ENCODE measurements around the gene DTX1. TPM values are rescaled to one million over a fixed set of nuclear protein-coding genes. Genes with fewer than 3 reads are reported as not detected.

Gene DTX1
- polyA plus RNA-seq, 1 donor (not counting 4 experiments of a cell fraction or from before 2014, with no cell fraction given): not detected

GRCh38 chr12:113137861-113138783 is 81.6 kb downstream of the DTX1 start:
- TF ChIP-seq CTCF (optimal IDR thresholded peaks at IDR 0.05 in 1 of 3, IDR thresholded peaks at IDR 0.05 in 1 of 3, conservative IDR thresholded peaks at IDR 0.05 in 1 of 3; ENCODE audit: extremely low read depth in 1 of 3, insufficient read depth in 2 of 3, low read length in 3 of 3) (no peak), EZH2 (IDR thresholded peaks at IDR 0.05; ENCODE audit: low read length) (no peak)
- Histone ChIP-seq H3K4me1 (ENCODE audit: control insufficient read depth, extremely low read depth, insufficient read depth, low read length) (no peaks in the 10 kb centered on the region), H3K9me3 (ENCODE audit: control insufficient read depth, low read depth, low read length) (no peaks in the 10 kb centered on the region), H3K27ac (ENCODE audit: control insufficient read depth, insufficient read depth, low read length) (no peak overlapping the region), H3K4me3 (ENCODE audit: control insufficient read depth in 2 of 3, extremely low read depth in 1 of 3, insufficient read depth in 2 of 3, low read depth in 1 of 3, low read length in 3 of 3) (no peak overlapping the region), H3K36me3 (ENCODE audit: control insufficient read depth in 2 of 2, extremely low read depth in 1 of 2, insufficient read depth in 2 of 2, low read length in 2 of 2) (no peaks in the 10 kb centered on the region), H4K20me1 (ENCODE audit: control insufficient read depth, extremely low read depth, insufficient read depth, low read length) (no peaks in the 10 kb centered on the region), H2AFZ (ENCODE audit: control insufficient read depth, low read length) (no peak overlapping the region), H3K4me2 (ENCODE audit: control insufficient read depth, extremely low read depth, insufficient read depth, low read depth, low read length) (no peak overlapping the region), H3K9me1 (ENCODE audit: control insufficient read depth, extremely low read depth, insufficient read depth, low read length) (no peaks in the 10 kb centered on the region), H3K9ac (ENCODE audit: control insufficient read depth, extremely low read depth, insufficient read depth, low read length) (no peak overlapping the region), H3K79me2 (ENCODE audit: control insufficient read depth, insufficient read depth, low read length) (no peaks in the 10 kb centered on the region), H3K27me3 (ENCODE audit: control insufficient read depth, extremely low read depth, insufficient read depth, low read length) (peaks cover 19% of the 10 kb centered on the region)
- dilution Hi-C loops (cut with MboI; ENCODE audit: extremely low pct_ligation_motif_present, low sequenced_read_pairs): no loop called here
- DNase-seq (ENCODE audit: low read depth, low spot score) (no peak), FAIRE-seq (no peak)

DNA sequence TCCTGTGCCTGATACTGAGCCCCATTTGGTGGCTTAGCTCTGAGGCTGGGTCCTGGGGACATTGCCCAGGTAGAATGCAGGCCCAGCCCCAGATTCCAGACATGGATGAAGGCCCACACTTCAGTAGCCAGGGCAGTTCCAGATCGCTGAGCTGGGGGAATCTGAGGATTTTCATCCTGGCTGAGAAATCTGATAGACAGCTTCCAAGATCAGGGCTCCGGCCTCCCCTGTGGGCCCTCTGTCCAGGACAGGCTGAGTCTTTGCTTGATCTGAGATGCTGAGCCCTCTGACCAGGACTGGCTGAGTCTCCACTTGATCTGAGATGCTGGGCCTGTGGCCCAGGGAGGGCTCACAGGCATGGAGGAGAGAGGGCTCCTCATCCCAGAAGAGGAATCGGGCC is 82.3 kb downstream of the DTX1 start:
- no peaks in the 10 kb centered on the region for H3K9me3 ChIP-seq (ENCODE audit: control insufficient read depth, low read depth, low read length)
- no peaks in the 10 kb centered on the region for H3K9me1 ChIP-seq (ENCODE audit: control insufficient read depth, extremely low read depth, insufficient read depth, low read length)
- H3K4me3 ChIP-seq (ENCODE audit: control insufficient read depth in 2 of 3, extremely low read depth in 1 of 3, insufficient read depth in 2 of 3, low read depth in 1 of 3, low read length in 3 of 3): no peak overlapping the region
- H3K27ac ChIP-seq (ENCODE audit: control insufficient read depth, insufficient read depth, low read length): no peak overlapping the region
- no peak overlapping the region for H2AFZ ChIP-seq (ENCODE audit: control insufficient read depth, low read length)
- no peaks in the 10 kb centered on the region for H3K4me1 ChIP-seq (ENCODE audit: control insufficient read depth, extremely low read depth, insufficient read depth, low read length)
- no peak overlapping the region for H3K4me2 ChIP-seq (ENCODE audit: control insufficient read depth, extremely low read depth, insufficient read depth, low read depth, low read length)
- H4K20me1 ChIP-seq (ENCODE audit: control insufficient read depth, extremely low read depth, insufficient read depth, low read length): no peaks in the 10 kb centered on the region
- dilution Hi-C loops (cut with MboI; ENCODE audit: extremely low pct_ligation_motif_present, low sequenced_read_pairs): no loop called here
- H3K9ac ChIP-seq (ENCODE audit: control insufficient read depth, extremely low read depth, insufficient read depth, low read length): no peak overlapping the region
- H3K36me3 ChIP-seq (ENCODE audit: control insufficient read depth in 2 of 2, extremely low read depth in 1 of 2, insufficient read depth in 2 of 2, low read length in 2 of 2): no peaks in the 10 kb centered on the region
- no peak for DNase-seq (ENCODE audit: low read depth, low spot score)
- peaks cover 19% of the 10 kb centered on the region for H3K27me3 ChIP-seq (ENCODE audit: control insufficient read depth, extremely low read depth, insufficient read depth, low read length)
- H3K79me2 ChIP-seq (ENCODE audit: control insufficient read depth, insufficient read depth, low read length): no peaks in the 10 kb centered on the region
- TF ChIP-seq EZH2 (IDR thresholded peaks at IDR 0.05; ENCODE audit: low read length): no peak
- no peak for TF ChIP-seq CTCF (optimal IDR thresholded peaks at IDR 0.05 in 1 of 3, IDR thresholded peaks at IDR 0.05 in 1 of 3, conservative IDR thresholded peaks at IDR 0.05 in 1 of 3; ENCODE audit: extremely low read depth in 1 of 3, insufficient read depth in 2 of 3, low read length in 3 of 3)
- no peak for FAIRE-seq

Data from keratinocyte (primary cell).